Astrocyte of the spinal cord (primary cell): ENCODE measurements around the gene ERC2.

Source experiments
- DNase-seq: peaks from one replicate; pipeline ENCODE4 v3.0.0; 2011; ENCODE audit warnings: low read depth, low spot score
- H3K4me3 ChIP-seq: 2 replicates; pipeline ENCODE4 v1.5.1; 2011; ENCODE audit warnings: low read depth, mild to moderate bottlenecking, low read length, moderate library complexity
- in situ Hi-C: cut with HindIII; loops from 2 replicates; pipeline ENCODE4 v1.10.0; 2017; ENCODE audit warnings: low sequenced_read_pairs
- TF ChIP-seq, protein P1 (sequence below): IDR thresholded peaks from 2 replicates; pipeline ENCODE4 v1.5.1; 2012; ENCODE audit warnings: low read depth, mild to moderate bottlenecking, low read length, inconsistent platforms

The ERC2 gene

DNA sequence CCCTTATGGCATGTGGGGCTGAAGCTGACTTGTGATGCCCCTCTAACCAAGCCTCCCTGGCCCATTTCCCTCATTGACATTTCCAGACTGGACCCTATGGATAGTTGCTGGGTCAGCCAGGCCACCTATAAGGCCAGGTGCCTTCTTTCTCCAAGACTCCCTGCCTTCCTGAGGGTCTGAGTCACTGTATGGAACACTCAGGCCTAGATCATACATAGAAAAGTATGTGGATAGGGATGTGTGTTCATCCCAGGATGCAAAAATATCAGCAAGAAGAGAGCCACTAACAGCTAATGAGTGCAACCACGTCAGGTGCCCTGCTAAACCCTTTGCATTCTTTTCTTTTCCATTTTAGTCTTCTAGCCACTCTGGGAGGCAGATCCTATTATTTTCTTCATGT lies 812.7 kb downstream of the ERC2 start:
- no peak for DNase-seq
- H3K4me3 ChIP-seq, result no peak overlapping the region
- in situ Hi-C loops, result no loop called here
- TF ChIP-seq, protein P1, sequence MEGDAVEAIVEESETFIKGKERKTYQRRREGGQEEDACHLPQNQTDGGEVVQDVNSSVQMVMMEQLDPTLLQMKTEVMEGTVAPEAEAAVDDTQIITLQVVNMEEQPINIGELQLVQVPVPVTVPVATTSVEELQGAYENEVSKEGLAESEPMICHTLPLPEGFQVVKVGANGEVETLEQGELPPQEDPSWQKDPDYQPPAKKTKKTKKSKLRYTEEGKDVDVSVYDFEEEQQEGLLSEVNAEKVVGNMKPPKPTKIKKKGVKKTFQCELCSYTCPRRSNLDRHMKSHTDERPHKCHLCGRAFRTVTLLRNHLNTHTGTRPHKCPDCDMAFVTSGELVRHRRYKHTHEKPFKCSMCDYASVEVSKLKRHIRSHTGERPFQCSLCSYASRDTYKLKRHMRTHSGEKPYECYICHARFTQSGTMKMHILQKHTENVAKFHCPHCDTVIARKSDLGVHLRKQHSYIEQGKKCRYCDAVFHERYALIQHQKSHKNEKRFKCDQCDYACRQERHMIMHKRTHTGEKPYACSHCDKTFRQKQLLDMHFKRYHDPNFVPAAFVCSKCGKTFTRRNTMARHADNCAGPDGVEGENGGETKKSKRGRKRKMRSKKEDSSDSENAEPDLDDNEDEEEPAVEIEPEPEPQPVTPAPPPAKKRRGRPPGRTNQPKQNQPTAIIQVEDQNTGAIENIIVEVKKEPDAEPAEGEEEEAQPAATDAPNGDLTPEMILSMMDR, result no peak

DNA sequence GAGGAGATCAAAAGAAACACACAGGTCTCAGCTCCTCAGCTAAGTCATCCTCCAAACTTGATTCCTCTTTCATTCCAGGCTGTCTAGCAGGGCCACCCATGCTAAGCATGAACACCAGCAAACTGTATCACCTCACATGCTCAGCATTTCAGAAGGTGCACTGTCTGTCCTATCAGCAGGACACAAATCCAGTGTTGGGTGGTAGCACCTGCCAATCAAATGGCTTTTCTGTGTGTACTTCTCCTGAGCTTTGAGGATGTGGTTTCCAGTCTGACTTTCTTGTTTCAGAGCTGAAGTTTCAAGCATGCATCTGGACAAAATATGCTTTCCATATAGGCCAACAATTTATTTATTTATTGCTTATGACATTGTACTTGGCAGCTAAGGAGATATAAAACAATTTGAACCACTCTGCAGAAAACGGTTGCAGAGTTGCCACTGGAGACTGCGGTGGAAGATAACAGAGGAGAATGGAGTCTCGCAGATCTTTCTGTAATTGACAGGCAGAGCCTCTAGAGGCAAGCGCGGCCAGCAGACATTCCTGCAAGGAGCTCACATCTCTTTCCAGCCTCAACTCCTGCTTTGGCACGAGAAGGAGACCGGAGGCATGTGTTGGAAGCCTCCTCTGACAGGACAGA lies 814.0 kb downstream of the ERC2 start:
- no peak for DNase-seq
- TF ChIP-seq, protein P1, result no peak
- in situ Hi-C loops, result no loop called here

DNA sequence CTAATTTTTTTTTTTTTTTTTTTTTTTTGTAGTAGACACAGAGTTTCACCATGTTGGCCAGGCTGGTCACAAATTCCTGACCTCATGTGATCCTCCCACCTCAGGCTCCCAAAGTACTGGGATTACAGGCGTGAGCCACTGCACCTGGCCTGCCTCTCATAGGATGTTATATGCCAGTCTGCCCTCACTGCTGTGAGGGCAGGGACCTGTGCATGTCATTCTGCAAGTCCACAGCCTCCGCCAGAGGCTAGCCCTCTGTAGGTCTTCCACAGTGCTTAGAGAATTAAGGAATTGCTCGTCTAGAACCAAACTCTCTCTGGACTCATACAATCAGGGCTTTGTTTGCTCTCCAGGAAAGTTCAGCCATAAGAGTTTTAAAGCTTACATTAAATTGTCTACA lies 817.3 kb downstream of the ERC2 start:
- H3K4me3 ChIP-seq, result no peak overlapping the region
- no peak for DNase-seq
- in situ Hi-C loops, result no loop called here
- TF ChIP-seq, protein P1, result no peak

More for the DNA sequence above, 814.0 kb downstream of the ERC2 start:
- no peak overlapping the region for H3K4me3 ChIP-seq

DNA sequence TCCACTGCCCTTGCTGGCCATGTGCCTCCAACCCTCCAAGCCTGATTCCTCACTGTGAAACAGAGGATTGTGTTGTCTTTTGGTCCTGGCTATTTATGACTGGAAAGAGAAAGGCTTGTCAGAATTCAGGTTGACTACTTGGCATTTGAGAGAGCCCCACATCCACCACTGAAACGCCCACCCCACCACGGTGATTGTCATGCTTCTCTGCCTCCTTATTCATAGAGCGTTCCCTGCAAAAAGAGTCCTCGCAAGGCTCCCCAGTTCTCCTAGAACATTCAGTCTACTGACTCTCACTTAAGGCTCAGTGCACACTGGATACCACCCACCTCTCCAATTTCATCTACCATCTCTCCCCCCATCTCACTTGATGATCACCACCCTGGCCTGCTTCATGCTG lies 818.3 kb downstream of the ERC2 start:
- no peak for DNase-seq
- H3K4me3 ChIP-seq, result no peak overlapping the region
- in situ Hi-C loops, result no loop called here
- TF ChIP-seq, protein P1, result no peak

DNA sequence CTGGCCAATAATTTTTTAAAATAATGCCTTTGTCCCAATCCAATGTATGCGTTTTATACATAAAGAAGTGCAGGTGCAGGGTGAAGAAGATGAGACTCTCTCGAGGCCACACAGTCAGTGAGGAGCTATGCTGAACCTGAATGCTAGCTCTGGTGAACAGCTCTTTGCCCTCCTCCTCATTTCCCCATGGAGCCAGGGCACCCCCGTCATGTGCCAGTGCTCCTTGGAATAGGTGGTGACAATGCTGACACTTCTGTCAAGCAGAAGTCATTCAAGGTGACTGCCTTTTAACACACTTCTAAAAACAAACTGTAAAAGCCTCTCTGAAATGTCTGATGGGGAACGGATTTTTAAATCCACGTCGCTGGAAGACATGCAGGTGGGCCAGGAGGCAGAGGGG lies 818.7 kb downstream of the ERC2 start:
- in situ Hi-C loops, result no loop called here
- no peak overlapping the region for H3K4me3 ChIP-seq
- TF ChIP-seq, protein P1, result no peak
- no peak for DNase-seq

DNA sequence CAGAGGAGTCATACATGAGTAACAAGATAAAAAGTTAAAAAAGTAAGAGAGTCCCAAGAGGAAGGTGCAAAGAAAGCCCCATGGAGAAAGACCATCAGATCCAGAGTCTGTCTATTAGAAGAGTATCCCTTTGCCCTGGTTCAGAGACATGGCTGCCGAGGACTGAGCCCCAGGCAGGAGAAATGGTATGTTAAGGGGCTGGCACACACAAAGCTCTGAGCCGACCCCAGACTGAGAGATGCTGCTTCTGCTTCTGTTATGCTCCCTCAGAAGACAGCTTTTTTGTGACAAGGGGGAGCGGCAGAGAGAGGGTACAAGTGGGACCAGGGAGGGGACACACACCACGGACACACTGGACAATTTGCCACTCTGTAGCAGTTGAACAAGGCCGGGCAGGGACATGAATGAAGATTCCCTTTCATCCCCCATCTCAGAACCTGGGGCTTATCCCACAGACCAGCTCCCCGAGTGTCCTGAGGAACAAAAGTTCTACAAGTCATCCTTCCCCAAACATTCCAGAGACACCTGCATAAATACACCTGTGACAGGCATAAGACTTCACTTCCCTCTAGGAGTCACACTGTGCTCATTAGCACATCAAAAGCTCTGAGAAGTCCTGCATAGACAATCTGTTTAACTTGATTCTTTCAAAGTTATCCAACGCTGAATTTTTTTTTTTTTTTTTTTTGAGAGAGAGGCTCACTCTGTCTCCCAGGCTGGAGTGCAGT lies 819.5 kb downstream of the ERC2 start:
- TF ChIP-seq, protein P1, result no peak
- in situ Hi-C loops, result no loop called here
- no peak for DNase-seq
- H3K4me3 ChIP-seq, result no peak overlapping the region
